Measurements from ENCODE around the gene ANKK1.

Gene ANKK1

GRCh38 chr11:113435190-113435968 is 47.8 kb downstream of the ANKK1 start:
- no peak overlapping the region for H3K4me3 ChIP-seq (replicated peaks; ENCODE audit: low read depth, low read length)
- TF ChIP-seq, protein P1, sequence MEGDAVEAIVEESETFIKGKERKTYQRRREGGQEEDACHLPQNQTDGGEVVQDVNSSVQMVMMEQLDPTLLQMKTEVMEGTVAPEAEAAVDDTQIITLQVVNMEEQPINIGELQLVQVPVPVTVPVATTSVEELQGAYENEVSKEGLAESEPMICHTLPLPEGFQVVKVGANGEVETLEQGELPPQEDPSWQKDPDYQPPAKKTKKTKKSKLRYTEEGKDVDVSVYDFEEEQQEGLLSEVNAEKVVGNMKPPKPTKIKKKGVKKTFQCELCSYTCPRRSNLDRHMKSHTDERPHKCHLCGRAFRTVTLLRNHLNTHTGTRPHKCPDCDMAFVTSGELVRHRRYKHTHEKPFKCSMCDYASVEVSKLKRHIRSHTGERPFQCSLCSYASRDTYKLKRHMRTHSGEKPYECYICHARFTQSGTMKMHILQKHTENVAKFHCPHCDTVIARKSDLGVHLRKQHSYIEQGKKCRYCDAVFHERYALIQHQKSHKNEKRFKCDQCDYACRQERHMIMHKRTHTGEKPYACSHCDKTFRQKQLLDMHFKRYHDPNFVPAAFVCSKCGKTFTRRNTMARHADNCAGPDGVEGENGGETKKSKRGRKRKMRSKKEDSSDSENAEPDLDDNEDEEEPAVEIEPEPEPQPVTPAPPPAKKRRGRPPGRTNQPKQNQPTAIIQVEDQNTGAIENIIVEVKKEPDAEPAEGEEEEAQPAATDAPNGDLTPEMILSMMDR (IDR thresholded peaks at IDR 0.05; ENCODE audit: low read length, missing control alignments) = no peak
- DNase-seq (ENCODE audit: low read depth) = no peak

DNA sequence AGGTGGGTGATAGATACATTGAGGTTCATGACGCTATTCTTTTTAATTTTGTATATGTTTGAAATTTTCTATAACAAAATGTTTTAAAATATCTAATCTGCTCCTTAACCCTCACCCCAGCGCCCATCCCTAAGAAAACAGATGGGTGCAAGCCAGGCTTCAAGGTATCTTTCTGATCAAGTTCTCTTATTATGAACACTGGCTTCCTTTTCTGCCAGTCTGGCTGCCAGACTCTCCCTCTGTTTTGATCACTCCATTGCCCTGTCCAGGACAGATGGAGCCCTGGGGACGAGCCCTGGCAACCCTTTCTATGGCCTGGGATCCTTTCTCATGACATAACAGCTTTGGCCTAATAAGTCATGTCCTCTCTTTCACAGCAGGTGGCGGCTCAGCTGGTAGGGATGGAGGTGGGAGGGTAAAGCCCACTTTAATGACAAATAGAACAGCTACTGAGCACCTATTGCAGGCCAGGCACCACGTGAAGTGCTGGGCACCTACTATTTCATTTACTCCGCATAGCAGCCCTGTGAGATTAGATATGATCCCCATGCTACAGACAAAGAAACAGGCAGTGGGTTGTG is 49.2 kb downstream of the ANKK1 start:
- TF ChIP-seq, protein P1 (IDR thresholded peaks at IDR 0.05; ENCODE audit: low read length, missing control alignments) = no peak
- H3K4me3 ChIP-seq (replicated peaks; ENCODE audit: low read depth, low read length) = no peak overlapping the region
- DNase-seq (ENCODE audit: low read depth) = no peak

DNA sequence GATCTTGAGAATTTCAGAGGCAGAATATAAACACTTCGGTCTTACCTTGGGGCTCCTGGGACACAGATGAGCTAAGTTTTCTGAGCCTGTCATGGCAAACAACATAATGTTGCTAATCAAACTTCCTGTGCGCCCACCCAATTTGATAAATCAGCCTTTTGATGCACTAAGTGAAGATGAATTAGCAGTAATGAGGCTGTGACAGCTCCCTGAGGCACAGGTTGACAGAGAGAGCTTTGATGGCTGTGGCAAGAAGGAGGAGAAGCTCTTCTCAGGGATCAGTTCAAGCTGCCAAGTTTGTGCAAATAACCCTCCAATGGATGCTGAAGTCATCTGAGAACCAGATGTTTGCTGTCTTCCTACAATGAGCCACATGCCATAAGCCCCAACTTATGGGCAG is 53.2 kb downstream of the ANKK1 start:
- TF ChIP-seq, protein P1 (IDR thresholded peaks at IDR 0.05; ENCODE audit: low read length, missing control alignments) = no peak
- no peak for DNase-seq (ENCODE audit: low read depth)
- H3K4me3 ChIP-seq (replicated peaks; ENCODE audit: low read depth, low read length) = no peak overlapping the region

GRCh38 chr11:113444502-113445123 is 57.0 kb downstream of the ANKK1 start:
- no peak overlapping the region for H3K4me3 ChIP-seq (replicated peaks; ENCODE audit: low read depth, low read length)
- DNase-seq (ENCODE audit: low read depth) = no peak

DNA sequence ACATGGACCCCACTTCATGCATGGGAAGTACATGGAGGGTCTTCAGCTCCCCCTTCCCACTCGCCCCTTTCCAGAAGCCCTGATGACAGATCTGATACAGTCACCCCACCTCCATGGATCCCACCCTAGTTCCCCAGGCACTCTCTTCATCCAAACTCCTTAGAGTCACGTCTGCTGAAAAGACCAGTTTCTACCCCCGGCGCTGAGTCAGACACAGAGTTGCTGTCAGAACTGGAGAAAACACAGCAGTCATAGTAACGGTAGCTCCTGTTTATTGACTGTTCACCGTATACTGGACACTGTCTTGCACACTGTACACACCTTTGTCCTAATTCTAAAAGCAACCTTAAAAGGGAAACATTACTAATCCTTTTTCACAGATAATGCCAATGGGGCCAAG is 58.5 kb downstream of the ANKK1 start:
- H3K4me3 ChIP-seq (replicated peaks; ENCODE audit: low read depth, low read length) = no peak overlapping the region
- peak; percentile 57 for DNase-seq (ENCODE audit: low read depth)
- TF ChIP-seq, protein P1 (IDR thresholded peaks at IDR 0.05; ENCODE audit: low read length, missing control alignments) = no peak

More at GRCh38 chr11:113444502-113445123, 57.0 kb downstream of the ANKK1 start:
- TF ChIP-seq, protein P1 (IDR thresholded peaks at IDR 0.05; ENCODE audit: low read length, missing control alignments) = no peak

DNA sequence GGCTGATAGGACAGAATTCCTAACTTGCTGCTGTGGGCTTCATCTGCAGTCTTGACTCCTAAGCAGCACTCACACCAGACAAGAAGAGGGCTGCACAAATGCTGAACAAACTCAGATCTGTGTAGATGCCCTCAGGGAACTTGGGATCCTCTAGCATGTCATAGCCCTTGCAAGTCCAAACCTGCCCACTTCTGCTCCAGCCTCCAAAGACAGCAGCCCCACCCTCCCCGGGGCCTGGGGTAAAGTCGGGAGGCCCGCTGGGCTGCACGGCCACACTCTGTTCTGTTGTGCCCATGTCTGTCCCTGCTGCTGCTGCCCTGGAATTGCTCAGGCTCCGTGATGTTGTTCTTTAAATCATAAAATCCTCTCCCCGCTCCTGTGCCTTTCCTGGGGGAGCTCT is 59.4 kb downstream of the ANKK1 start:
- no peak for DNase-seq (ENCODE audit: low read depth)

More for the DNA sequence above, 59.4 kb downstream of the ANKK1 start:
- TF ChIP-seq, protein P1 (IDR thresholded peaks at IDR 0.05; ENCODE audit: low read length, missing control alignments) = no peak
- no peak overlapping the region for H3K4me3 ChIP-seq (replicated peaks; ENCODE audit: low read depth, low read length)

Data from fibroblast of pulmonary artery (primary cell).